Peyer's patch (tissue), 4 donors: ENCODE data around the gene ASXL2.

ENCODE experiments used
- CTCF ChIP-seq, 6 experiments: fragments of 450-650 bp in 4 of 6; fragments of 200-600 bp in 2 of 6; sonication (generic) in 1 of 6; IDR thresholded peaks; one replicate each; pipeline ENCODE4 v1.5.1; 2017 to 2019; ENCODE audit warnings: antibody characterized with exemption in 6 of 6, mild to moderate bottlenecking in 3 of 6, moderate library complexity in 1 of 6
- POLR2A ChIP-seq, 2 donors: fragments of 450-650 bp; IDR thresholded peaks; one replicate each; pipeline ENCODE4 v1.5.1; 2017; ENCODE audit warnings: antibody characterized with exemption in 2 of 2, mild to moderate bottlenecking in 2 of 2, moderate library complexity in 2 of 2

GRCh38 chr2:25816249-25816648, 62.0 kb downstream of the ASXL2 start:
- TF ChIP-seq CTCF (IDR thresholded peaks at IDR 0.05): no peak
- no peak for TF ChIP-seq POLR2A (IDR thresholded peaks at IDR 0.05)
